Fibroblast of the conjunctiva (primary cell): ENCODE results near the gene FAM156B.
A peak's percentile ranks its signal among the peaks of the same experiment; 100 is the strongest.
"Not testable (repeated sequence)": the region's sequence is repeated elsewhere in the genome, so short reads cannot be mapped to it uniquely, and the experiment has no call there.

Experiments used
- DNase-seq: peaks from one replicate; pipeline ENCODE4 v3.0.0-alpha.2; 2010; ENCODE audit warnings: low read depth

The FAM156B gene

GRCh38 chrX:52923781-52924241, 26.7 kb downstream of the FAM156B start:
- DNase-seq = no peak

- DNase-seq = not testable (repeated sequence)
Measured at GRCh38 chrX:52930214-52930613, 33.1 kb downstream of the FAM156B start.

GRCh38 chrX:52933213-52933612, 36.1 kb downstream of the FAM156B start:
- no peak for DNase-seq

GRCh38 chrX:52933976-52934703, 37.0 kb downstream of the FAM156B start:
- DNase-seq = no peak

- peak; percentile 94 for DNase-seq
Measured at GRCh38 chrX:52934704-52935469, 37.8 kb downstream of the FAM156B start.

GRCh38 chrX:52935470-52935784, 38.3 kb downstream of the FAM156B start:
- DNase-seq = not testable (repeated sequence)

GRCh38 chrX:52940704-52941103, 43.6 kb downstream of the FAM156B start:
- not testable (repeated sequence) for DNase-seq

GRCh38 chrX:52941728-52942127, 44.6 kb downstream of the FAM156B start:
- not testable (repeated sequence) for DNase-seq

- DNase-seq = not testable (repeated sequence)
Measured at GRCh38 chrX:52945838-52946494, 48.8 kb downstream of the FAM156B start.

GRCh38 chrX:52947501-52947900, 50.4 kb downstream of the FAM156B start:
- not testable (repeated sequence) for DNase-seq

GRCh38 chrX:52948265-52948664, 51.1 kb downstream of the FAM156B start:
- not testable (repeated sequence) for DNase-seq

GRCh38 chrX:52949325-52949724, 52.2 kb downstream of the FAM156B start:
- DNase-seq = not testable (repeated sequence)

GRCh38 chrX:52949884-52950283, 52.8 kb downstream of the FAM156B start:
- DNase-seq = not testable (repeated sequence)
